Measurements from ENCODE around the gene SMG5. TPM values are rescaled to one million over a fixed set of nuclear protein-coding genes. Genes with fewer than 3 reads are reported as not detected.

Gene SMG5
- total RNA-seq, 1 experiment from 2014 or later, result 126 TPM

DNA sequence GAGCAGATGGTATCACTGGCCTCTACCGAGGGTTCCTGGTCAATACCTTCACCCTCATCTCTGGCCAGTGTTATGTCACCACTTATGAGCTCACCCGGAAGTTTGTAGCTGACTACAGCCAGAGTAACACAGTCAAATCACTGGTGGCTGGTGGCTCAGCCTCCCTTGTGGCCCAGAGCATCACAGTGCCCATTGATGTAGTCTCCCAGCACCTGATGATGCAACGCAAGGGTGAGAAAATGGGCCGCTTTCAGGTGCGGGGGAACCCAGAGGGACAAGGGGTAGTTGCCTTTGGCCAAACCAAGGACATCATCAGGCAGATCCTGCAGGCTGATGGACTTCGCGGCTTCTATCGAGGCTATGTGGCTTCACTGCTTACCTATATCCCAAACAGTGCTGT is 82.6 kb downstream of the SMG5 start:
- Histone ChIP-seq H3K9me3 (ENCODE audit: low read length) (no peaks in the 10 kb centered on the region), H3K79me2 (ENCODE audit: low read length) (peaks cover 65% of the 10 kb centered on the region), H3K27me3 (ENCODE audit: low read length) (no peaks in the 10 kb centered on the region), H3K9ac (ENCODE audit: low read length) (no peak overlapping the region), H3K27ac (ENCODE audit: low read length) (no peak overlapping the region), H3K4me1 (ENCODE audit: insufficient read depth, low read length) (peaks cover 12% of the 10 kb centered on the region), H3K4me2 (ENCODE audit: low read length) (no peak overlapping the region), H2AFZ (ENCODE audit: low read length) (no peak overlapping the region), H3K4me3 (ENCODE audit: low read length) (no peak overlapping the region), H4K20me1 (ENCODE audit: low read length) (no peaks in the 10 kb centered on the region), H3K9me2 (replicated peaks; ENCODE audit: low read length) (no peaks in the 10 kb centered on the region), H3F3A (ENCODE audit: low read length, unreplicated experiment) (peaks cover 4% of the 10 kb centered on the region), H3K36me3 (ENCODE audit: low read depth, low read length) (peaks cover 19% of the 10 kb centered on the region)
- no peak for ATAC-seq
- intact Hi-C loops (cut with micrococcal nuclease), result no loop called here
- TF ChIP-seq, protein P1, sequence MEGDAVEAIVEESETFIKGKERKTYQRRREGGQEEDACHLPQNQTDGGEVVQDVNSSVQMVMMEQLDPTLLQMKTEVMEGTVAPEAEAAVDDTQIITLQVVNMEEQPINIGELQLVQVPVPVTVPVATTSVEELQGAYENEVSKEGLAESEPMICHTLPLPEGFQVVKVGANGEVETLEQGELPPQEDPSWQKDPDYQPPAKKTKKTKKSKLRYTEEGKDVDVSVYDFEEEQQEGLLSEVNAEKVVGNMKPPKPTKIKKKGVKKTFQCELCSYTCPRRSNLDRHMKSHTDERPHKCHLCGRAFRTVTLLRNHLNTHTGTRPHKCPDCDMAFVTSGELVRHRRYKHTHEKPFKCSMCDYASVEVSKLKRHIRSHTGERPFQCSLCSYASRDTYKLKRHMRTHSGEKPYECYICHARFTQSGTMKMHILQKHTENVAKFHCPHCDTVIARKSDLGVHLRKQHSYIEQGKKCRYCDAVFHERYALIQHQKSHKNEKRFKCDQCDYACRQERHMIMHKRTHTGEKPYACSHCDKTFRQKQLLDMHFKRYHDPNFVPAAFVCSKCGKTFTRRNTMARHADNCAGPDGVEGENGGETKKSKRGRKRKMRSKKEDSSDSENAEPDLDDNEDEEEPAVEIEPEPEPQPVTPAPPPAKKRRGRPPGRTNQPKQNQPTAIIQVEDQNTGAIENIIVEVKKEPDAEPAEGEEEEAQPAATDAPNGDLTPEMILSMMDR (conservative IDR thresholded peaks at IDR 0.05; ENCODE audit: low read depth, low read length), result no peak
- TF ChIP-seq EZH2phosphoT487 (IDR thresholded peaks at IDR 0.05; ENCODE audit: borderline replicate concordance, low read length) (no peak), EZH2 (IDR thresholded peaks at IDR 0.05; ENCODE audit: low read length, unreplicated experiment) (no peak)
- ChIA-PET CTCF (no interaction called here), POLR2A (ENCODE audit: unreplicated experiment) (no interaction called here)
- DNase-seq, result no peak
- no TSS peak for BruUV-seq (replicated peaks)

Other genes with a start within 250 kb of the SMG5 start
- gene UBQLN4, start 229.0 kb downstream of the SMG5 start, total RNA-seq (2014; rRNA removed), result 45.4 and 62.9 TPM in 2 replicates
- 130 TPM in 2 replicates for gene LAMTOR2, start 228.0 kb downstream of the SMG5 start, total RNA-seq (2014; rRNA removed)
- 18.1 and 18.5 TPM in 2 replicates for gene RAB25, start 221.7 kb downstream of the SMG5 start, total RNA-seq (2014; rRNA removed)
- 12.9 and 14.7 TPM in 2 replicates for gene MEX3A, start 200.4 kb downstream of the SMG5 start, total RNA-seq (2014; rRNA removed)
- gene LMNA, start 168.1 kb downstream of the SMG5 start, total RNA-seq (2014; rRNA removed), result 864 and 1,095 TPM in 2 replicates
- gene SEMA4A, start 129.2 kb downstream of the SMG5 start, total RNA-seq (2014; rRNA removed), result 5.8 and 13.1 TPM in 2 replicates
- gene SLC25A44, start 88.7 kb downstream of the SMG5 start, total RNA-seq (2014; rRNA removed), result 28.1 and 33.1 TPM in 2 replicates
- 131 and 163 TPM in 2 replicates for gene PMF1, start 69.8 kb downstream of the SMG5 start, total RNA-seq (2014; rRNA removed)
- 0.35 and 2.5 TPM in 2 replicates for gene BGLAP, start 40.6 kb downstream of the SMG5 start, total RNA-seq (2014; rRNA removed)
- gene PAQR6, start 34.8 kb downstream of the SMG5 start, total RNA-seq (2014; rRNA removed), result 6.6 and 7.2 TPM in 2 replicates
- 8.1 and 11.2 TPM in 2 replicates for gene TMEM79, start 1.5 kb upstream of the SMG5 start, total RNA-seq (2014; rRNA removed)
- 49.8 and 52.2 TPM in 2 replicates for gene GLMP, start 12.9 kb upstream of the SMG5 start, total RNA-seq (2014; rRNA removed)
- 1.1 TPM in 1 of 2 replicates, not detected in the other for gene VHLL, start 16.5 kb upstream of the SMG5 start, total RNA-seq (2014; rRNA removed)
- 666 and 692 TPM in 2 replicates for gene CCT3, start 55.5 kb upstream of the SMG5 start, total RNA-seq (2014; rRNA removed)
- gene TSACC, start 55.7 kb upstream of the SMG5 start, total RNA-seq (2014; rRNA removed), result 0.51 and 1.3 TPM in 2 replicates
- gene RHBG, start 86.4 kb upstream of the SMG5 start, total RNA-seq (2014; rRNA removed), result 0.26 TPM in 1 of 2 replicates, not detected in the other
- gene MEF2D, start 217.9 kb upstream of the SMG5 start, total RNA-seq (2014; rRNA removed), result 17.3 and 27.4 TPM in 2 replicates